ENCODE measurements around the gene C1orf210. TPM values are rescaled to one million over a fixed set of nuclear protein-coding genes. Genes with fewer than 3 reads are reported as not detected.

C1orf210 gene
- polyA plus RNA-seq, 3 donors = 24.0 to 30.7 (median 28.4) TPM

GRCh38 chr1:43253173-43253572, 32.2 kb downstream of the C1orf210 start:
- no peak for DNase-seq

- no peak for DNase-seq
Observed at GRCh38 chr1:43252225-43252624, 33.2 kb downstream of the C1orf210 start.

- DNase-seq = no peak
Observed at GRCh38 chr1:43251024-43251423, 34.4 kb downstream of the C1orf210 start.

GRCh38 chr1:43250351-43250761, 35.0 kb downstream of the C1orf210 start:
- DNase-seq = no peak

GRCh38 chr1:43247256-43247921, 38.0 kb downstream of the C1orf210 start:
- no peak for DNase-seq

- DNase-seq = no peak
Observed at GRCh38 chr1:43246466-43247213, 38.7 kb downstream of the C1orf210 start.

- no peak for DNase-seq
Observed at GRCh38 chr1:43243299-43243698, 42.1 kb downstream of the C1orf210 start.

- DNase-seq = no peak
Observed at GRCh38 chr1:43241413-43241836, 44.0 kb downstream of the C1orf210 start.

GRCh38 chr1:43239484-43239883, 45.9 kb downstream of the C1orf210 start:
- DNase-seq = no peak

- DNase-seq = no peak
Observed at GRCh38 chr1:43238991-43239469, 46.4 kb downstream of the C1orf210 start.

- DNase-seq = peak; percentile 57
Observed at GRCh38 chr1:43238085-43238484, 47.3 kb downstream of the C1orf210 start.

- no peak for DNase-seq
Observed at GRCh38 chr1:43237121-43237520, 48.3 kb downstream of the C1orf210 start.

GRCh38 chr1:43235451-43236121, 49.8 kb downstream of the C1orf210 start:
- no peak for DNase-seq

- DNase-seq = no peak
Observed at GRCh38 chr1:43235040-43235439, 50.3 kb downstream of the C1orf210 start.

- DNase-seq = no peak
Observed at GRCh38 chr1:43234267-43234666, 51.1 kb downstream of the C1orf210 start.

GRCh38 chr1:43233631-43234030, 51.8 kb downstream of the C1orf210 start:
- no peak for DNase-seq

GRCh38 chr1:43232482-43232881, 52.9 kb downstream of the C1orf210 start:
- DNase-seq = no peak

- DNase-seq = no peak
Observed at GRCh38 chr1:43232074-43232473, 53.3 kb downstream of the C1orf210 start.

All from renal pelvis (tissue), 4 donors.